Hair follicular keratinocyte (primary cell): ENCODE data around the gene IGSF23. TPM values are rescaled to one million over a fixed set of nuclear protein-coding genes. Genes with fewer than 3 reads are reported as not detected.

Source experiments
- total RNA-seq: library from RNA; depleted of rRNA; stranded (reverse); fragments of >200 nt; gene quantifications from 2 replicates; pipeline ENCODE4 v1.2.3, GENCODE V29; 2015

The IGSF23 gene, protein sequence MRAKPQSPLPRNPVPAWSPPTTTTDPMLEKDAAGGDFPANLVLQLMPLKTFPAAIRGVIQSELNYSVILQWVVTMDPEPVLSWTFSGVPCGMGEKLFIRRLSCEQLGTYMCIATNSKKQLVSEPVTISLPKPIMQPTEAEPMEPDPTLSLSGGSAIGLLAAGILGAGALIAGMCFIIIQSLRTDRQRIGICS
- total RNA-seq: not detected in 2 replicates

DNA sequence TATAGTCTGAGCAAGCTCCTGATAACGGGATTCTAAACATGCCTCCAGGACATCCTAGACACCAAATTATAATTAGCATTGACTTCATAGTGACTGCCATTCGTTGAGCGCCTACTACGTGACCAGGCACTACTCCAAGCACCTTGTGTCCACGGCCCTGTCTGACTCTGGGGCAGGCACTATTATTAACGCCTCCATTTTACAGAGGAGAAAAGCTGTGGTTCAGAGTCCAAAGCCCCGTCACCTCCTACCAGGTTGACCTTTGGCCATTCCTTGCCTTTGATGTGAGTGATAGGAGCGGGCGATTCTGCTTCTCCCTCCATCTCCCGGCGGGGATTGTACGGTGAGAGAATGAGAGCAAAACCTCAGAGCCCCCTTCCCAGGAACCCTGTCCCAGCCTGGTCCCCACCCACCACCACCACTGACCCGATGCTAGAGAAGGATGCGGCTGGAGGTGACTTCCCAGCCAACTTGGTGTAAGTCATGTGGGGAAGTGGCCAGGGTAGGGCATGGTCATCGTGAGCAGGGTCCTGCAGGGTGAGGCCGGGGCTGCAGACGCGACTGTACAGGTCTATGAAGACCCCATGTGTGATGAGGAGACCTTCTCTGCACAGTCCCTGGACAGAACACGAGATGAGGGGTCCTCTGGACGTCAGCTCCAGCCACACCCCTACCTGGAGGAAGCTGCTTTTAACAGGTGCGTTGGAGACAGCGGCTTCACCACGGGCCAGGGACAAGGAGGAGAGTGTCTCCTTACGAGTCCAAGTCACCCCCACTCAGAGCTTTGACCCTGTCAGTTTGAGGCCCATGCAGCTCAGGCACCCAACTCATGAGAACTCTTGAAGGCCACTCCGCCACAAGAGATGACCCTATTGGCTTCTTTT lies at the start of gene IGSF23:
IGSF23 (plus strand) TSS at position 269 of the 884 bp plus-strand sequence; CDS start at position 352, 83 bp downstream.

DNA sequence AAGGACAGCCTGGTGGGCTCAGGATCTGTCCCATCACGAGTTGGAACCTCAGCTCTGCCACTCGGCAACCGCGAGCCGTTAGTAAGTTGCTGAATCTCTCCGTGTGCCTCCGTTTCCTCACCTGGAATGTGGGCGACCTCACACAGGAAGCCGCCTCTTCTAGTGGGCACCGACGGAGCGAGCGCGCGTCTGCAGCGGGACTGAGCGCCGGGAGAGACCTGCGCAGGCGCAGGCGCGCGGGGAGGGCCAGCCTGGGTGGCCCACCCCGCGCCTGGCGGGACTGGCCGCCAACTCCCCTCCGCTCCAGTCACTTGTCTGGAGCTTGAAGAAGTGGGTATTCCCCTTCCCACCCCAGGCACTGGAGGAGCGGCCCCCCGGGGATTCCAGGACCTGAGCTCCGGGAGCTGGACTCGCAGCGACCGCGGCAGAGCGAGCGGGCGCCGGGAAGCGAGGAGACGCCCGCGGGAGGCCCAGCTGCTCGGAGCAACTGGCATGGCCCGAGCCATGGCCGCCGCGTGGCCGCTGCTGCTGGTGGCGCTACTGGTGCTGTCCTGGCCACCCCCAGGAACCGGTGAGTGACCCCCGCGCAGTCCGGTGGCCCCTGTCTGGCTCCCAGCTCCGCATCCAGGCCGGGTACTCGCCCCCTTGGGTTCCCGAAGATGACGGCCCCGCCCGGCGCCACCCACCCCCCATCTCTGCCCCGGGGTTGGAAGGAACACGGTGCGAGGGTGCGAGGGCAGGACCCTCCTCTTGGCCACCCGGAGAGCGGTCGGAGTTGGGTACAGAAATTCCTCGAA lies 30.4 kb downstream of the IGSF23 start, which contains the start of gene PVR:
PVR (plus strand) TSS at position 306 of the 797 bp plus-strand sequence; CDS start at position 493, 187 bp downstream.

DNA sequence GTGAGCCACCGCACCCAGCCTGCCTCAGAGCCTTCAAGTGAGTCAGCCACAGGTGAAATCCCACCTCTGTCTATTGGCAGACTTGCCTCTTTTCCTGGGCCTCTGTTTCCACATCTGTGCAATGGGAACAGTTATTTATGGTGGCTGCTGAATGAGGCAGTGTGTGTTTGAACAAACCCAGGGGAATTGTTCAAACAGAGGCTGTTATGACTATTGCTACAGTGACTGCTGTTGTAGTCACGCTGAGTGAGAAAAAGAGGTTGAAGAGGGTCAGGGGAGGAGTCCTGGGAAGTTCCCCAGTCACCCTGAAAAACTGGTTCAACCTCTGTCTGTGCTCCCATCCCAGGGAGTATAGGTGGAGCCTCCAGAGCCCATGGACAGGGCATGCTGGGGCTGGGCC lies 58.0 kb downstream of the IGSF23 start, which contains the start of gene CEACAM19:
CEACAM19 (plus strand) TSS at position 83 of the 400 bp plus-strand sequence. CDS start 450 bp downstream, outside the sequence.

Other genes starting within 250 kb of the IGSF23 start
- 1.2 and 9.5 TPM in 2 replicates for gene ZNF285, start 212.0 kb upstream of the IGSF23 start, total RNA-seq
- gene ZNF229, start 165.1 kb upstream of the IGSF23 start, total RNA-seq: 6.0 and 9.3 TPM in 2 replicates
- 2.5 and 7.4 TPM in 2 replicates for gene ZNF180, start 113.0 kb upstream of the IGSF23 start, total RNA-seq
- gene CEACAM20, start 83.9 kb upstream of the IGSF23 start, total RNA-seq: not detected in 2 replicates
- gene PVR, start 30.3 kb downstream of the IGSF23 start, total RNA-seq: 77.2 and 93.9 TPM in 2 replicates
- 0.38 and 2.5 TPM in 2 replicates for gene CEACAM19, start 57.9 kb downstream of the IGSF23 start, total RNA-seq
- not detected in 2 replicates for gene CEACAM16, start 85.6 kb downstream of the IGSF23 start, total RNA-seq
- gene BCL3, start 135.1 kb downstream of the IGSF23 start, total RNA-seq: 13.7 and 14.0 TPM in 2 replicates
- gene CBLC, start 164.3 kb downstream of the IGSF23 start, total RNA-seq: 119 and 129 TPM in 2 replicates
- 35.2 and 40.1 TPM in 2 replicates for gene BCAM, start 195.5 kb downstream of the IGSF23 start, total RNA-seq
- gene NECTIN2, start 232.7 kb downstream of the IGSF23 start, total RNA-seq: 73.2 and 81.6 TPM in 2 replicates